Dermis blood vessel endothelial cell (primary cell): Measurements from ENCODE around the gene PAXX. TPM values are rescaled to one million over a fixed set of nuclear protein-coding genes. Genes with fewer than 3 reads are reported as not detected.

Source experiments
- DNase-seq: peaks from one replicate; pipeline ENCODE4 v3.0.0; 2010
- total RNA-seq: library from RNA; depleted of rRNA; stranded (reverse); fragments of >200 nt; gene quantifications from 2 replicates; pipeline ENCODE4 v1.2.3, GENCODE V29; 2014

Gene PAXX
- total RNA-seq, 1 donor from 2014 or later = 17.9 TPM

DNA sequence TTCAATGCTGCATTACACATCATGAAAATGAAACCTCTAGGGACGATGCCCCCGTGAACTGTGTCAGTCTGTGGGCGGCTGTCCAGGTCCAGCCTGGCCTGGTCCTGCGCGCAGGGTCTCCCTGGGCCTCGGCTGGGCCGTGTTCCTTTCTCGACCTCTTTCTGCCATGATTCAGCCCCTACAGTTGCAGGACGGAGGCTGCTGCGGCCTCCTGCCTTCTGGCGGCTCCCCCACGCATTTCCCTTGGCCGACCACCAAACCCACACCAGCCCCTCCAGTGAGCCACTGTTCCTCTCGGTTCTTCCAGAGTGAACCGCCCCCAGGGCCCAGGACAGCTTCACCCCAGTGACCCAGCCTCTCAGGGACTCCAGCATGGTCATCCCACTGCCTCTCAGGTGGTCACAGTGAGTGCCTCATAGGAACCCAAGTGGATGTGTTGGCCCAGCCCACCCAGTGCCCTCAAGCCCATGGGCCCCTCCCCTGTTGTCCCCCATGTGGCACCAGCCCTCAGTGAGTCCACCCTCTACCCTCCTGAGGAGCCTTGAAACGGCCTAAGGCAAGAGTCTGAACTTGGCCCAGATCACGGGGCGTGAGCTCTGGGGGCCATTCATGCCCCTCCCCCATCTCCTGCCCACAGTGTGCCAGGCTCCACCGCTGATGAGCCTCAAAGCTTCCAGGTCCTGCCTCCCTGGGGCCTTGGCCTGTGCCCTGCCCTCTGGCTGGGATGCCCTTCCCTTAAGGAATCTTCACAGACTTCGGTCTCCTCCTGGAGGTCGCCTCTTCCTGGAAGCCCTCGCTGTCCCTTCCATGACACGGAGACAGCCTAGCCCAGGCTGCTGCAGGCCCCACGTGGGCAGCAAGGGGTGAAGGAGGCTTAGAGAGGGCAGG, 14.1 kb downstream of the PAXX start:
- no peak for DNase-seq

GRCh38 chr9:137007108-137007815, 15.0 kb downstream of the PAXX start:
- DNase-seq = no peak

DNA sequence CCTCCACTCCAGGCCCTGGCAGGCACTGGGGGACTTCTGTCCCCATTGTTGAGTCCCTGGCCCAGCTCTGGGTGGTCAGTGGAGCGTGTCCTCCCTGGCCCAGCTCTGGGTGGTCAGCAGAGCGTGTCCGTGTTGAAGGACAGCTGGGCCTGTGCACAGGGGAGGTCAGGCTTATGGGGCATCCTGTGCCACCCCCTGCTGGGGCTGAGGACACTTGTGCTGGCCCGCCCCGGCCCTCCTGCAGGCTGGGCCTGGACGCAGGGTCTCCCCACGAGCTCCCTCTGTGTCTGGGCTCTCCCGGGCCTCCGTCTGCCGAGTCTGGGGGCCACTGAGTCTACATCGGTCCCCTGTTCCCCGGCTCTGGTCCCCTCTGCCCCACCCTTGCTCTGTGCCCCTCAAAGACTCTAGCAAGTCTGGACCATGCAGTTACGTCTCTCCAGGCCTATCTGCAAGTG, 15.6 kb downstream of the PAXX start:
- DNase-seq = no peak

- DNase-seq = no peak
Measured at GRCh38 chr9:137008312-137008711, 16.1 kb downstream of the PAXX start.

- DNase-seq = no peak
Measured at GRCh38 chr9:137009217-137009616, 17.0 kb downstream of the PAXX start.

DNA sequence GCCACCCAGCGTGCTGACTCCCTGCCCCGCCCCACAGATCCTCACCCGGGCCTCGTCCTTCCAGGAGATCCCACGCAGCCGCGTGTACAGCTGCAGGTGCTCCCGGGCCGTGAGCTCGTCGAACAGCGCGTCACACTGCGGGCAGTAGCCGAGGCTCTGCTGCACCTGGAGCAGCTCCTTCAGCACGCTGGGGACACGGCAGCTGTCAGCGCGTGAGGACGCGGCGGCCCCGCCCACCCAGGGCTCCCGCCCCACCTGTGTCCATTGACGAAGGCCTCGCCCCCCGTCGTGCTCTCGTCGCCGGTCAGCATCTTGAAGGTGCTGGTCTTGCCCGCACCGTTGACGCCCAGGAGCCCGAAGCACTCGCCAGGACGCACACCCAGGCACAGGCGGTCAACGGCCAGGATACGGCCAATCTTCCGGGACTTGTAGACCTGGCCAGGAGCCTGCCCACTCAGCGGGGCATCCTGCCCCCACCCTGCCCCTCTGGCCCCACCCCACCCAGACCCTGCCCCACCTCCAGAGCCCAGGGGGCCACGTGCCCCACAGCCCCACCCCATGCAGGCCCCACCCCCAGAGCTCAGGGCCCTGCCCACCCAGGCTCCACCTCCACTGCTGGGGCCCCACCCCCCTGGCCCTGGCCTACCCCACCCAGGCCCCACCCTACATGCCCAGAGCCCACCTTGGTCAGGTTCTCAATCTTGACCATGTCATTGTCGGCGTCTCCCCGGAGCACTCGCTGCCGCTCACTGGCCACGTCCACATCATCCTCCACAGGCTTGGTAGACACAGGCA, 17.9 kb downstream of the PAXX start:
- DNase-seq = no peak

DNA sequence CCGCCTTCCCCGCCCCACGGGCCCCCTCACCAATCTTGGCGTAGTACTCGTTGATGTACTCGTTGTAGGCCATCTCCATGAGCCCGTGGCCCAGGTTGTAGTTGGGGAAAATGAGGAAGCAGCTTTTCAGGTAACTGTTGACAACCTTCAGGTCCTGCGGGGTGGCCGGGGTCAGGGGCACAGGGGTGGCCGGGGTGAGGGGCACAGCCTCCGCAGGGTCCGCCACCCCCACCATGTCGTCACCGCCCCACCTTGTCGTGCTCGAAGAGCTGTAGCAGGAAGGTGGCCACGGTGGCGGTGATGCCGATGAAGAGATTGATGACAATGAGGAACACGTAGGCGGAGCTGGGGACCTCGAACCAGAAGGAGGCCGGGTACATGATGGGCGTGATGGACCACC, 18.9 kb downstream of the PAXX start:
- DNase-seq = no peak

- no peak for DNase-seq
Measured at GRCh38 chr9:137011907-137012675, 19.9 kb downstream of the PAXX start.

DNA sequence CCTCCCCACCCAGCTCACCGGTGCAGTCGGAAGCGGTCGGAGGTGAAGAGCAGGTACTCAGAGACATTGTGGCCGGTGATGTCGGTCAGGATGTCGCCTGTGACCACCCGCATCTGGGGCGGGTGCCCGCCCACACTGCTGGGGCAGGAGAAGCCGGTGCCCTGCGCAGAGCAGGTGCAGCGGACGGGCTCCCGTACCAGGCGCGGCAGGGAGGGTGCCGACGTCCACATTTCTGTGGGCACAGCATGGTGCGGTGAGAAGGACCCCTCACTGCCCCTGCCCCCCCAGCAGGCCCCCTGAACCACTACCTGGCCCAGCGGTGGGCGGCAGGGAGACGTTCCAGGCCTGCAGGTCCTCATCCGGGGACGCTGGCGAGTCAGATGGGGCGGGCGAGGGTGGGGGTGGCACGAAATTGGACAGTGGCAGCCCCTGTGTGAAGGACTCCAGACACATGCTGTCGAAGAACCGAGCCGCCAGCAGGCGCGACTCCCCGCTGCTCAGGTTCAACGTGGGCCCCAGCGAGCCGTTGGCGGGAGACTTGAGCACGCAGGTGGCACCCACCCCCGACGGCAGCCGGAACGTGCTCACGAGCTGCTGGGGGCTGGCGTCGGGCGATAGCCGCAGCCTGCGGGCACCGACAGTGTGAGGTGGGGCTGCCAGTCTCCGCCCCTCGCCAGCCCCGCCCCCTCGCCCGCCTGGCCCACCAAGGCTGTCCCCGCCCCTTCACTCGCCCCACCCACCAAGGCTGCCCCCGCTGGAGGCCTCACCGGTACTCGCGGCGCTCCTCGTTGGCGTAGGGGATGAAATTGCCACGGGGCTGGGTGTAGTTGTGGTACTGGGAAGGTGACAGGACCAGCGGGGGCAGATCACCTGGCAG, 20.7 kb downstream of the PAXX start:
- DNase-seq = no peak

DNA sequence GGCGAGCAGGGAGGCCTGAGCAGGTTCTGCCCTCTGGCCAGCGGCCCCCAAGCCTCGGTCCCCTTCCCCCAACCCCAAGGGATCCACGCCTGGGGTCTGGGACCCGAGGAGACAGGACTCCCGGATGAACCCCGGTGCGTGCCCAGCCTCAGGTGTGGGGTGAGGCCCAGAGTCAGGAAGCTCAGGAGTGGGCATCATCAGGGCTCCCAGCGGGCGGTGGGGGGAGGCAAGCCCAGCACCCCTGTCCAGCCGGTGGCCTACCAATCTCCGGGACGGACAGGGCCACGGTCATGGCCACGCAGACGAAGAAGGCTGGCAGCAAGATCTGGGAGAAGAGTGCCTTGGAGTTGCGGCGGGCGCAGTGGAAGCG, 21.3 kb downstream of the PAXX start:
- DNase-seq = no peak

DNA sequence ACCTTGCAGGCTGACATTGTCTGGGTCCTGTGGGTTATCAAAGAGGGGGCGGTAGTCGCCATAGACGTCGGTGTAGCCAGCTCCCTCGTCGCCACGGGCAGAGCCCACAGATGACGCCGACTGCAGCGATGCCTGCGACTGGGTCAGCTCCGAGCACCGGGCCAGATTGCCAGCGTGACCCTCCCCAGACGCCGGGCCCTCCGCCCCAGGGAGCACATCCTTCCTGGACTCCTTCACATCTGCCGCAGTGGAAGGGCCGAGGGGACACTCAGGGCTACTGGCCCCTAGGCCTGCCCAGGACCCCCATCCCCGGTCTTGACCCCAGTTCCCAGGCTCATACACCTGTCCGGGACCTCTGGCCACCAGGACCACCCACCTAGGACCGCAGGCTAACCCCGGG, 21.9 kb downstream of the PAXX start:
- no peak for DNase-seq

- DNase-seq = no peak
Measured at GRCh38 chr9:137014776-137015539, 22.7 kb downstream of the PAXX start.

- DNase-seq = no peak
Measured at GRCh38 chr9:137015540-137015930, 23.3 kb downstream of the PAXX start.

DNA sequence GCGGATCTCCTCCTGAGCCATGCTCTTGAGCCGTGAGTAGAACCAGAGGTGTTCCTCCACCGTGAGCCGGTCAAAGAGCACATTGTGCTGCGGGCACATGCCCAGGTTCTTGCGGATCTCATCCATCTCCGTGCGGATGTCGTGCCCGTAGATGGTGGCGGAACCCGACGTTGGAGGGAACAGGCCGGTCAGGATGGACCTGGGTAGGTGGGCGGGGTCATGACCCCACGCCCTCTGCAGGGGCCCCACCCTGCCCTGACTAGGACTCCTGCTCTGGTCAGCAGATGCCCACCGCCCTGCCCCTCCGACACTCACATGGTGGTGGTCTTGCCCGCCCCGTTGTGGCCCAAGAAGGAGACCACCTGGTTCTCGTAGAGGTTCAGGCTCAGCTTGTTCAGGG, 23.8 kb downstream of the PAXX start:
- DNase-seq = no peak

DNA sequence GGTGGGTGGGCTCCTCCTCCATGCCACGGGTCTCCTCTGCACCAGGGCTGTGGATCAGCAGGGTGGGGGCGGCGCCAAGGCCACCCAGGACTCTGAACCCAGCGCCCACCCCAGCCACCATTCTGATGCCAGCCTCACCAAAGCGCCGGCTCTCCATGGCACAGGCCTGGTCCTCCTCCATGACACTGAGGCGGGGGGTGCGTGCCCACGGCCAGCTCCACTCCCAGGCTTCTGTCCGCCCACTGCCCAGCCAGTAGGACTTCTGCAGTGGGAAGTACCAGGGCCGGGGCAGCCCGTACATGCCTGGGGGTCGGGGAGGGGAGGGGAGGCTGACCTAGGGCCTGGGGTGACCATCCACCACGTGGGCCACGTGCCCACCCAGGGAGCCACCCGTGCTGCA, 24.2 kb downstream of the PAXX start:
- DNase-seq = no peak

- no peak for DNase-seq
Measured at GRCh38 chr9:137017071-137017470, 24.8 kb downstream of the PAXX start.

DNA sequence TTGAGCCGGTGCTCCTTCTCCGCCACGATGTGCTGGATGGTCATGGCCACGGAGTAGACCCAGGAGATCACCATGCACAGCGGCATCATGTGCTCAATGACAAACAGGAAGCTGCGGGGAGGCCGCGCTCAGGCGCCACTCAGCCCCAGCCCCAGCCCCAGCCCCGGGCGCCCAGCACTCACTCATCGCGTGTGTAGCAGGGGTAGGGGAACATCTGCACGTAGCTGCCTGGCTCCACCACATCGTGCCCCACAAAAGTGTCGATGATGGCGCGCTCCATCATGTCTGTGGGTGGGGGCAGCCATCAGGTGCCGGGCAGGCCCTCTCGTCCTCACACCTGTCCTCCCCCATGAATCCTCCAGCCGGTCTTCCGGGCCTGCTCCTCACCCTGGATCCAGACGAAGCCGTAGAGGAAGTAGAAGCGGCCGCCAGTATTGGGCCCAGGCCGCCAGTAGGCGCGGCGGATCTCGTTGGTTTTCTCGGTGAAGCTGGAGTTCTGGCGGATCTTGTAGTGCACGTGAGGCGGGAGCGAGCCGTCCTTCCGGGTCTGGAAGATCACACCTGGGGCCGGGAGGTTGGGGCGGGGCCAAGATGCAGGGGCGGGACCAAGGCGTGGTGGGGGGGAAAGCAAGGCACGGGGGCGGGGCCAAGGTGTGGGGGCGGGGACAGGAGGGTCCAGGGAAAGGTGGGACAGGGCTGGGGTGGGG, 25.7 kb downstream of the PAXX start:
- no peak for DNase-seq

- no peak for DNase-seq
Measured at GRCh38 chr9:137018761-137019559, 26.7 kb downstream of the PAXX start.
